ENCODE measurements around the gene MPND. TPM values are rescaled to one million over a fixed set of nuclear protein-coding genes. Genes with fewer than 3 reads are reported as not detected.

Gene MPND
- total RNA-seq, 1 experiment from 2014 or later: 24.3 TPM

GRCh38 chr19:4373601-4374497 is 30.5 kb downstream of the MPND start (continued):
- TF ChIP-seq SIN3A (IDR thresholded peaks at IDR 0.05; ENCODE audit: low read depth) (no peak), POLR2AphosphoS5 (IDR thresholded peaks at IDR 0.05; ENCODE audit: low read depth, low read length) (no peak)

GRCh38 chr19:4374498-4375163 is 31.3 kb downstream of the MPND start:
- Histone ChIP-seq H3K9me2 (ENCODE audit: insufficient read depth) (no peaks in the 10 kb centered on the region), H2AFZ (ENCODE audit: low read depth, low read length, poor library complexity, severe bottlenecking) (no peak overlapping the region), H3K27me3 (ENCODE audit: insufficient read depth, low read length) (no peaks in the 10 kb centered on the region), H3K9ac (ENCODE audit: low read length) (peak overlapping the region; percentile 77), H3K4me1 (ENCODE audit: control insufficient read depth in 1 of 2, insufficient read depth in 2 of 2, low read length in 2 of 2) (peaks cover 59 to 75% of the 10 kb centered on the region in 2 experiments), H3K4me2 (ENCODE audit: low read length) (peak overlapping the region; percentile 97), H3K79me2 (ENCODE audit: insufficient read depth, low read length) (peaks cover 96% of the 10 kb centered on the region), H3K4me3 (replicated peaks in 1 of 2; ENCODE audit: low read depth in 1 of 2, low read length in 2 of 2) (peak overlapping the region; percentile 30 to 58), H3K9me3 (ENCODE audit: control insufficient read depth in 1 of 2, insufficient read depth in 1 of 2, low read depth in 1 of 2, low read length in 2 of 2) (no peaks in the 10 kb centered on the region), H3K36me3 (ENCODE audit: control insufficient read depth in 1 of 2, insufficient read depth in 2 of 2, low read length in 2 of 2) (no peaks in the 10 kb centered on the region), H3K27ac (ENCODE audit: low read depth, low read length) (peak overlapping the region; percentile 99), H4K20me1 (ENCODE audit: insufficient read depth) (peaks cover 3% of the 10 kb centered on the region; the same call in 1 of the 2 replicates)
- TF ChIP-seq POLR2AphosphoS5 (IDR thresholded peaks at IDR 0.05; ENCODE audit: low read depth, low read length) (peak; percentile 47; the same call in 1 of the 2 replicates), ELF1 (IDR thresholded peaks at IDR 0.05; ENCODE audit: borderline replicate concordance, low read depth) (no peak), MAX (IDR thresholded peaks at IDR 0.05) (peak; percentile 93), FOSL1 (IDR thresholded peaks at IDR 0.05; ENCODE audit: low read depth) (peak; percentile 95), SP1 (IDR thresholded peaks at IDR 0.05; ENCODE audit: low read depth) (peak; percentile 83), YY1 (IDR thresholded peaks at IDR 0.05; ENCODE audit: extremely low read depth, insufficient replicate concordance, low read depth, low read length) (no peak), ZFX (IDR thresholded peaks at IDR 0.05) (peak; percentile 43; the same call in 1 of the 2 replicates), JUND (IDR thresholded peaks at IDR 0.05) (peak; percentile 93)
- DNase-seq (ENCODE audit: low read depth, low spot score) (peak; percentile 63), ATAC-seq (peak; percentile 72)
- intact Hi-C loops (cut with micrococcal nuclease): loop anchor here (1.0 to 2.0 kb wide), 2 partner anchors 32 to 46 kb away; partner anchors contain the start of gene MPND
- POLR2A ChIA-PET: interaction anchor here (1.7 kb wide), 1 partner anchor 24 kb away, joined by 4 read pairs; no protein-coding TSS in a partner anchor
- RAD21 ChIA-PET (ENCODE audit: low non-redundant PET in 1 of 2, low total read pairs in 2 of 2, uncharacterized antibody in 2 of 2, unreplicated experiment in 2 of 2): interaction anchor here in 1 of 2 experiments (0.9 to 1.0 kb wide), 2 partner anchors 25 to 97 kb away, joined by 3 read pairs; partner anchors contain the start of genes HDGFL2 and SH3GL1
- CTCF ChIA-PET: interaction anchor here (0.6 to 2.6 kb wide), 8 partner anchors 11 to 387 kb away, joined by 3 to 13 read pairs (median 6); partner anchors contain the start of genes CHAF1A and SH3GL1
- BruUV-seq (replicated peaks): no TSS peak
